SU-DHL-6 (cell line): ENCODE results near the gene CNN2.
A peak's percentile ranks its signal among the peaks of the same experiment; 100 is the strongest.

ENCODE experiments used
- H2AFZ ChIP-seq: fragments of 200-600 bp; sonication (generic); 2 replicates; pipeline ENCODE4 v1.6.1; 2014; ENCODE audit warnings: low read depth, mild to moderate bottlenecking, moderate library complexity, mixed read lengths, antibody characterized with exemption, low read length; ENCODE audit not compliant: severe bottlenecking
- H3F3A ChIP-seq: fragments of 200-600 bp; shearing (Covaris generic); 2 replicates; pipeline ENCODE4 v1.6.0; 2016; ENCODE audit warnings: antibody characterized with exemption, mild to moderate bottlenecking; ENCODE audit not compliant: insufficient read depth
- H3K27ac ChIP-seq: fragments of 200-600 bp; sonication (generic); 2 replicates; pipeline ENCODE4 v1.5.1; 2016; ENCODE audit warnings: low read depth, mild to moderate bottlenecking, low read length, moderate library complexity, mixed read lengths
- H3K27me3 ChIP-seq: fragments of 200-600 bp; sonication (generic), shearing (Covaris generic); 2 replicates; pipeline ENCODE4 v1.6.0; 2014; ENCODE audit warnings: mild to moderate bottlenecking, low read length
- H3K36me3 ChIP-seq: fragments of 200-600 bp; sonication (generic); 2 replicates; pipeline ENCODE4 v1.6.1; 2014; ENCODE audit warnings: mild to moderate bottlenecking, low read length, mixed read lengths
- H3K4me2 ChIP-seq: fragments of 300-600, 200-600 bp; shearing (Covaris generic), sonication (generic); 2 replicates; pipeline ENCODE4 v1.6.0; 2014; ENCODE audit warnings: low read length, low read depth, mild to moderate bottlenecking; ENCODE audit not compliant: poor library complexity, severe bottlenecking
- H3K4me3 ChIP-seq: fragments of 200-600 bp; sonication (generic); 2 replicates; pipeline ENCODE4 v1.5.1; 2014; ENCODE audit warnings: antibody characterized with exemption, low read length, mild to moderate bottlenecking, mixed read lengths; ENCODE audit not compliant: insufficient read depth, poor library complexity, severe bottlenecking
- H3K79me2 ChIP-seq: fragments of 200-600 bp; sonication (generic); 2 replicates; pipeline ENCODE4 v1.6.1; 2014; ENCODE audit warnings: mild to moderate bottlenecking, low read length, moderate library complexity; ENCODE audit not compliant: insufficient read depth
- H3K9ac ChIP-seq: fragments of 200-600 bp; sonication (generic); 2 replicates; pipeline ENCODE4 v1.7.0; 2014; ENCODE audit warnings: mild to moderate bottlenecking, low read length
- H3K9me2 ChIP-seq: fragments of 200-600 bp; sonication (generic); replicated peaks from 2 replicates; pipeline ENCODE4 v1.6.1; 2014; ENCODE audit warnings: low read length; ENCODE audit not compliant: insufficient read depth
- H3K9me3 ChIP-seq: fragments of 200-600 bp; sonication (generic); 2 replicates; pipeline ENCODE4 v1.6.1; 2014; ENCODE audit warnings: low read length, mixed read lengths; ENCODE audit not compliant: insufficient read depth
- H4K20me1 ChIP-seq: fragments of 200-600 bp; sonication (generic); 2 replicates; pipeline ENCODE4 v1.6.1; 2014; ENCODE audit warnings: low read depth, mild to moderate bottlenecking, antibody characterized with exemption, low read length, moderate library complexity, mixed read lengths
- CTCF ChIP-seq: fragments of 200-600 bp; sonication (generic); IDR thresholded peaks from one replicate; pipeline ENCODE4 v1.5.1; 2017; ENCODE audit warnings: antibody characterized with exemption, mild to moderate bottlenecking, low read length, moderate library complexity; ENCODE audit not compliant: insufficient read depth, poor library complexity, severe bottlenecking
- EZH2phosphoT487 ChIP-seq: fragments of 200-600 bp; sonication (generic), shearing (Covaris generic); conservative IDR thresholded peaks from 2 replicates; pipeline ENCODE4 v1.6.1; 2018; ENCODE audit warnings: mild to moderate bottlenecking, antibody characterized with exemption, low read length, moderate library complexity, mixed read lengths

The CNN2 gene

GRCh38 chr19:1063909-1064660 lies 37.7 kb downstream of the CNN2 start:
- Histone ChIP-seq H3K4me2 (peak overlapping the region; percentile 31), H3K4me3 (no peak overlapping the region)

GRCh38 chr19:1064661-1065605 lies 38.5 kb downstream of the CNN2 start:
- H3K27ac ChIP-seq, result no peak overlapping the region
- no peaks in the 10 kb centered on the region for H3K27me3 ChIP-seq
- H2AFZ ChIP-seq, result no peak overlapping the region
- peaks cover 15% of the 10 kb centered on the region; the same call in 1 of the 2 replicates for H3K79me2 ChIP-seq
- no peaks in the 10 kb centered on the region for H4K20me1 ChIP-seq
- no peak for TF ChIP-seq EZH2phosphoT487
- peak; percentile 45 for TF ChIP-seq CTCF
- H3K9ac ChIP-seq, result no peak overlapping the region; the same call in 1 of the 2 replicates
- H3F3A ChIP-seq, result peaks cover 26% of the 10 kb centered on the region
- peak overlapping the region; percentile 31 for H3K4me2 ChIP-seq
- H3K4me3 ChIP-seq, result no peak overlapping the region
- H3K9me2 ChIP-seq, result no peaks in the 10 kb centered on the region
- H3K9me3 ChIP-seq, result no peaks in the 10 kb centered on the region
- H3K36me3 ChIP-seq, result no peaks in the 10 kb centered on the region

More at GRCh38 chr19:1063909-1064660, 37.7 kb downstream of the CNN2 start:
- Histone ChIP-seq H3K9me3 (no peaks in the 10 kb centered on the region), H3K27ac (no peak overlapping the region), H3K9ac (no peak overlapping the region), H2AFZ (no peak overlapping the region), H3K36me3 (no peaks in the 10 kb centered on the region), H4K20me1 (no peaks in the 10 kb centered on the region), H3K79me2 (peaks cover 15% of the 10 kb centered on the region; the same call in 1 of the 2 replicates), H3K9me2 (no peaks in the 10 kb centered on the region), H3K27me3 (no peaks in the 10 kb centered on the region), H3F3A (peaks cover 20% of the 10 kb centered on the region)
- TF ChIP-seq CTCF (no peak), EZH2phosphoT487 (no peak)

DNA sequence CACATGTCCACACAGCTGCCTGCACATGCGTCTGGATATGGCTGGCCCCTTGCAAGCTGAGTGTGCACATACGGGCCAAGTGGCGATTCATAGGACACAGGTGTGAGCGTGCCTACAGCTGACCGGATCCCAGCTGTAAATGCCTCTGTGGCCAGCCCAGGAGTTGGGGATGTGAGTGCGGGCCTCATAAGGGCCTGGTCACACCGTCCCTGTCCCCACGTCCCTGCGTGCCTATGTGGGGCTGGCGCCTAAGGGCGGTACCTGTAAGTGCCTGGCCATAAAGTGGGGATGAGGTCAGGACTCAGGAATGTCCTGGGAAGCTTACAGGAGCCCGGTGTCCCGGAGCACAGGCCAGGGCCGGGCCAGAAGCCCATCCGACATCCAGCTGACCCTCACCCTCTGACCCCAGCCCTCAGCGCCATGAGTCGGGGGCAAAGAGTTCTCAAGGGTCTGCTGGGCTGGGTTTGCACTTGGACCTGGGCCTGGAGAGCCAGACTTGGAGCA lies 39.2 kb downstream of the CNN2 start:
- peaks cover 17% of the 10 kb centered on the region for H3K79me2 ChIP-seq
- no peak overlapping the region for H3K27ac ChIP-seq
- no peaks in the 10 kb centered on the region for H3K9me3 ChIP-seq
- TF ChIP-seq EZH2phosphoT487, result no peak
- H3K4me3 ChIP-seq, result no peak overlapping the region
- no peaks in the 10 kb centered on the region for H3K36me3 ChIP-seq
- H2AFZ ChIP-seq, result no peak overlapping the region
- no peaks in the 10 kb centered on the region for H3K27me3 ChIP-seq
- H3F3A ChIP-seq, result peaks cover 27% of the 10 kb centered on the region
- no peak overlapping the region for H3K4me2 ChIP-seq
- no peak overlapping the region for H3K9ac ChIP-seq
- H3K9me2 ChIP-seq, result no peaks in the 10 kb centered on the region
- H4K20me1 ChIP-seq, result no peaks in the 10 kb centered on the region
